Erythroblast (primary cell): Measurements from ENCODE around the gene UQCRC2.
"Not testable (repeated sequence)": the region's sequence is repeated elsewhere in the genome, so short reads cannot be mapped to it uniquely, and the experiment has no call there.

Source experiments
- GATA1 ChIP-seq: IDR thresholded peaks from 2 replicates; pipeline ENCODE4 v1.6.1; 2011; ENCODE audit warnings: low read depth, mild to moderate bottlenecking, control low read depth, low read length, moderate library complexity
- POLR2A ChIP-seq: IDR thresholded peaks from 2 replicates; pipeline ENCODE4 v1.6.1; 2011; ENCODE audit warnings: mild to moderate bottlenecking, low read length

- TF ChIP-seq POLR2A, GATA1: not testable (repeated sequence)
Measured at GRCh38 chr16:22024785-22025184, 71.6 kb downstream of the UQCRC2 start.
